GM21786 (cell line): ENCODE data around the gene WWTR1.

Experiments used
- ATAC-seq: cut with Tn5 transposase; IDR thresholded peaks from one replicate; pipeline ENCODE4 v1.9.1; 2021; ENCODE audit not compliant: unreplicated experiment

Gene WWTR1

DNA sequence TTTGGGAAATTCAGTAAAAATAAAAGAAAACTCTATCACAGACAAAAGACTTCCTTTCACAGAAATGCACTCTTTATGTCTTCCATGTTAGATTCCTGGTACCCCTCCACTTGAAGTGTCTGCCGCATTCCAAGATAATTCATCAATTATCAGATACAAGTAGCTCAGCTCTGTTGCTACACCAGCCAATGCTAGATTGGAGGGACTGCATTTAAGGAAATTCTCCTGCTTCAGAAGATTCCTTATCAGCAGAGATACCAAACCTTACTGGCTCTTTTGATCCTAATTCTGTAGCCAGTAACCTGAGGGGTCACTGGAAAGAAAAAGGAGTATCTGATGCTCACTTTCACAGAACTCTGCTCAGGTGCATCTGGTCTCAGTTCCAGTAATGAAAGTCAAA lies 119.5 kb downstream of the WWTR1 start:
- ATAC-seq, result no peak

DNA sequence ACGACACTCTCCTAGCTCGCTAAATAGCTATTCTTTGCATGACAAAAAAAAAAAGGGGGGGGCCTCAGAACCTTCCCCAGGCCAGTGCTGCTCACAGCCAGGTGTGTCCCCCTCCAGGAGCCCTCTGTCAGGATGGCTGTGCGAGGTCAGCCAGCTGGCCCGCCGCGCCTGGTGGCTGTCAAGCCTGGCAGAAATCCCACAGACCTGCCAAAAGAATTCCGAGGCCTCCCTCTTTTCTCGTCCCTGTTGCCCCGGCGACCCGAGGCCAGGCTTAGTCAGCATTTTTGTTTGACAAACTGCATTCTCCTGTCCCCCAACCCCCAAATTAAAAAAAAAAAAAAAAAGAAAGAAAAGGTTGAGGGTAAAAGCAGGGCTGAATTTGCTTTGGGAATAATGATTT lies 121.4 kb downstream of the WWTR1 start:
- no peak for ATAC-seq

DNA sequence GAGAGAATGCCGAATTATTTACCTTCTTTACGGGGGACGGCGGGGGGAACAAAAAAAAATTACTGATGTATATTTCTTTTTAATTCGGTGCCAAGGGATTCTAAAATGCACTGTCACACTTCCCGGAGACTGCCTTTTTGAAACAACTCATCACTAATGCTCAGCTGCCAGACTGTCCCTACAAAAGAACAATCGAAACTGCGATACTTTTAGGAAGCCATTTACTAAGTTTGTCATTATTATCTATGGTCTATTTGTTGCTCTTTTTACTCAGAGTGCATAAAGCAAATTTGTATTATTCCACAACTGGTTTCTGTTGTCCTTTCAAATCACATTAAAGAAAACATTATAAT lies 122.5 kb downstream of the WWTR1 start:
- no peak for ATAC-seq

DNA sequence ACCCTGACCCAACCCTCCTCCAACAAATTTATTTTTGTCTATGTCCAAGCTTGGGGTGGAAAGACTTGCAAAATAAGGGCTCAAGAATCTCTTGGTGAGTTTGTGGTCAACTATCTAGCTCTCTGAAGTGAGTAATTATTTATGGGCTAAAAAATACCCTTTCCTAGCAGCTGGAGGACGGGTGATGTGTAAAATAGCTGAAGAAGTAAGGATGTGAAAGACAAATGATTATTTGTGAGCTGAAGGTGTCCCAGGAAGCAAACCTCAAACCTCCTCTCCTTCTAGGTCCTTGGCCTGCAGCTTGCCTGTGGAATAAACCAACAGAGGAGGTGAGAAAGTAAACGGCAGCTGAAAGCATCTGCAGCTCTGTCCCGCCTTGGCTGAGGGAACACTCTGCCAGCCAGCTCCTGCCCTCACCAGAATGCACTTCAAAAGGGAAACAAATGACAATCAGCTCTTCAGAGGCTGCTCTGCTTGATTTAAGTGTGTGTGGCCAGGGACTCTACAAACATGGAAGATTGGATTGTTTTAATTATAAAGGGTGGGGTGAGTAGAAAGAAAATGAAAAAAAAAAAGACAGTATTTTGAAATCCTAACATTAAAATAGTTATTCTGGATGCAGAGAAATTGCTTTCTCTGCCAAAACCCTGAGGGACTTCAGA lies 123.0 kb downstream of the WWTR1 start:
- no peak for ATAC-seq

DNA sequence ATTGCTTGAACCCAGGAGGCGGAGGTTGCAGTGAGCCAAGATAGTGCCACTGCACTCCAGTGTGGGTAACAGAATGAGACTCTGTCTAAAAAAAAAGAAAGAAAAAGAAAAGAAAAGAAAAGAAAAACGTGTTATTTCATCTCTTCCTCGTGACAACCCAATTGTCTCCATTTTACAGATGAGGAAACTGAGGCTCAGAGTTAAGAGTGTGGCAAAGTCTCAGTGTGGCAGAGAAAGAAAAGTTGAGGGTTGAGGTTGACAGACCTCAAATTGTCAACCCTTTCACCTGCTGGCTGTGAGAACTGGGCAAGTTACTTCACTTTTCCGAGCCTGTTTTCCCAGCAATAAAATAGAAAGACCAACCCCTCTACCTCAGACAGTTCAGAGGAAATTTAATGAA lies 123.7 kb downstream of the WWTR1 start:
- ATAC-seq, result no peak

DNA sequence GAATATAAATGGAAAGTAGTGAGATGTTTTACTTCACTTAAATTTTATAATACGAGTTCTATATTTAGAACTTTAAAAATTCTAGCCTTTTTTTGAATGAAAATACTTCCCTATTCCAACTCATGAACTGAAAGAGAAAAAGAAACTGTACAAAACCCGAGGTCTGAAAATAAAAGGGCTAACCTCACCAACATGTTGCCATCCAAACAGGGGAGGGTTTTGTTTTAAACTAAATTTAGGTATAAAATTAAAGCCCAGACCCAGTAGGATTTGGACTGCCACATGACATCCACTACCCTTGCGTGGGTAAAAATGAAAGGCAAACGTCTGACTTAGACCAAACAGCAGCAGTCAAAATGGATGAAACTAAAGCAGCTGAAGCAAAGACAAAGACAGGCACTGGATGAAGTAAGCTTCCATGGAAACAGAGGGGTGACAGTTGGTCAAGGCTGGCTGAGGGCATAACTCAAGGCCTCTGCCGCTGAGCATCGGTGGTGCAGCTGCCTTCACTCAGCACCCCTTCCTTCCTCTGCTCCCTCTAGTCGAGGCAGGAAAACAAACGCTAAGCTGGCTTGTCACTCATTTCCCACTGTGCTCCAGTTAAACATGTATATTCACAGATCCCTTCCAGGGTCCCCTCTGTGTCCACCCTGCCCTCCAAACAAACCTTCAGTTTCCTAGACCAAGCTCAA lies 125.2 kb downstream of the WWTR1 start:
- ATAC-seq, result no peak

DNA sequence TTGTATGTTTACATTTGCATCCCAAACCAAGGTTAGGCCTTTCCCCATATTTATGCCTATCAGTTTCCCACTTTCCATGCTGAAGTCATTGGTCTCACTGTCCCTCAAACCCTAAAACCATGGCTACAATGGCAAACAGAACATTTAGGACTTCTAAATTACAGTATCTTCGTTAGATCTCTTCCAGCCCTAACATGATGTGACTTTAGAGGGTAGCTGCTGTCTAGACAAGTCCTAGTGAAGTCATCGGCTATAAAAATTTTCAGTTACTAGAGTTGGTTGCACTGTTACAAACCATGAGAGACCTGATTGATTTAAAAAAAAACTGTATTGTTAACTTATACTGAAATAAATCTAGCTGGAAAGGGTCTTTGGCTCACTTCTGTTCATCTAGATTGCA lies 128.7 kb downstream of the WWTR1 start:
- no peak for ATAC-seq

DNA sequence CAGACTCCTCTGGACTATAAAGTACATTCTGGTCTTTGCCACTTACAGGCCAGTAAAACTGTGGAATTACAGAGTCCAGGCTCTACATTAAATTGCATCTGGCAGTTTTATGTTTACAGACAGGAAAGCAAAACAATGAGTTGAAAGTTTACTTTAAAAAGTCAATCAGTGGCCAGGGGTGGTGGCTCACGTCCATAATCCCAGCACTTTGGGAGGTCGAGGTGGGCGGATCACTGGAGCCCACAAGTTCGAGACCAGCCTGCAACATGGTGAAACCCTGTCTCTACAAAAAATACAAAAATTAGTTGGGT lies 129.5 kb downstream of the WWTR1 start:
- no peak for ATAC-seq

DNA sequence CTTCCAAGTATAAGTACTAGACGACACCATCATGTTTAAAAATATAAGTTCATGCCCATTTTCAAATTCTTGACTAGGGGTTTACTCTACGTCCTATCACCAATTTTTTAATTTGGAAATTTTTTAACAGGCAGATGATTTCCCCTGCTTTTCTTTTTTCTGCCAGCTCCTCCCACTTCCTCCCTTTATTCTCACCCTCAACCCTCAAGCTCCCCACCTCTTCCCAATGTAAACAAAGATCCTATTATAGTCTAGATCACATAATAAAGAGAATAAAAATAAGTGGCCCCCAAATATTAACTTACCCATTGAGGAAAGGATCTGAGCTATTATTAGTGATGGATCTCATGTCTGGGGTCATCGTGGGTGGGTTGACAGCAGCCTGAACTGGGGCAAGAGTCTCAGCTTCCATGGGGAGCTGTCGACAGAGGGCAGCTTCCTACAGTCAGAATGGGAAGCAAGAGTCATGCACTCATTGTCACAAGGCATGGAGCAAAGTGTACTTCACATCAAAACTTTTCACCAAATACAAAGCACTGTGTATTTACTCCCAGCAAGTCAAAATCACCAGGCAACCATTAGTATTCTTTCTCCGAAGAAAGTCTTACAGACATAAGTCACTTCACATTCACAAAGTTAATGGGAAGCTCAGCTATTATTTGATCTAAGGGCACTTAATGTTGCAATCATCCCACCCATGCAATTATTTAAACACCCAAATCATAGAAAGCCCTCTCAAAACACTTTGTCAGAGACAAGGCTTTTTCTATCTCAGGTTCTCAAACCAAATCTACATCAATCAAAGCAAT lies 130.1 kb downstream of the WWTR1 start:
- no peak for ATAC-seq

DNA sequence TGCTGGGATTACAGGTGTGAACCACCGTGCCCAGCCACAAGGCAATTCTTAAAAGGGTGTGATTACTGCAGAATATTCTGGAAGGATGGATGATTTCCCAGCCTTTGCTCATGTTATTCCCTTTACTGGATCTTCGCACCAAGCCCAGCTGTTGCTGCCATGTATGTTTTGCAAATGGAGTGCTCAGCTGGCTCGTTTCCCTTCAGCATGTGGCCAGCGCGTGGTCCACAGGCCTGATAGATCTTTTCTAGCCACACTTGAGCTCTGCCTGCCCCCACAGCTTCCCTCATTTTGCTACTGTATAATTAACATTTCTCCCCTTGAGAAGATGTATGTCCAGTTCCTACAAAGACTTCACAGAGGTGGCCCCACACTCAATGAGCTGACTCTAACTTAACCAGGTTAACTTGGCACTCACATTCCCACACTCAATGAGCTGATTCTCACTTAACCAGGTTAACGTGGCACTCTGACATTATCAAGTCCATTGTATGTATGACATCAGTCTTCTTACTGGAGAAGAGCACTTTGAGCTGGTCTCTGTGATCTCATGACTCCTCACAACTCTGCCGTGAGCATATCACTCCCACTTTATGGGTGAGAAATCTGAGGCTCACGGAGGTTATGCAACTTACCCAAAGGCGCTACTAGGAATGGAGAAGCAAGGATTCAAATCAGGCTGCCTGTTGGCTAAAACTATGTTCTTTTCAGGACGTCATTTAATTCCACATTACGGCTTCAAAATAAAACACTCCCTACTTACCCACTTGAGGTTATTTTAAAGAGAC lies 134.1 kb downstream of the WWTR1 start:
- no peak for ATAC-seq

DNA sequence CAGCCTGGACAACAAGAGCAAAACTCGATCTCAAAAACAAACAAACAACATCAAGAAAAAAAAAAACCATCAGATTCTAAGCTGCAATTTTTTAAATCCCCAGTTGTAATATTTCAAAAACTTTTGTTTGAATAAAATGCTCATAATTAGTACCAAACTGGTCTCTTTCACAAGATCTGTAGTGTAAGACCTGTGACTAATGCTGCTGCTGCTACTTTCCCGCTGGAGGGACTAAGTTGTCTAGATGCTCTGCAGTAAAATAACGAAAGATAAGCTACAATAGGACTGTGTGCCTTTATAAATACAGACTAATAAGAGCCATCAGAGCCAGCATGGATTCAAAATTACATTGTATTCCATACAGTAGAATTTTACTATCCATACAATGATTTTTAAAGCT lies 137.9 kb downstream of the WWTR1 start:
- ATAC-seq, result no peak

DNA sequence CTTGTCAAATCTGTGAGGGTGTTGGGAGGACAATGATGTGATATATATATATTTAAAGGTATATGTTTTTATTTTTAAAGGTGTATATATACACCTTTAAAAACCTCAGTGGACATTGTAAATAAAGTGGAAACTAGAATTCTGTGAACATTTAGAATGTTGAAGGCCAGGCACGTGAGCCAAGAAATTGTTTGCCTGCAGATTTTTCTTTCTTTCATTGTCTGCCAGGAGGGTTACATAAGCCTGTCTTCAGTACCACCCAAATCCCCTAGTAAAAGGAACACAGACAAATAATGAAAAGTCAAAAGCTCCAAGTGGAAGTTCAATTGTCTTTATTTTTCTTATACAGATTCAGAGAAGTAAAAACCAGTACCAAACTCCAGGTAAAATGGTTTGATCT lies 140.9 kb downstream of the WWTR1 start:
- no peak for ATAC-seq

DNA sequence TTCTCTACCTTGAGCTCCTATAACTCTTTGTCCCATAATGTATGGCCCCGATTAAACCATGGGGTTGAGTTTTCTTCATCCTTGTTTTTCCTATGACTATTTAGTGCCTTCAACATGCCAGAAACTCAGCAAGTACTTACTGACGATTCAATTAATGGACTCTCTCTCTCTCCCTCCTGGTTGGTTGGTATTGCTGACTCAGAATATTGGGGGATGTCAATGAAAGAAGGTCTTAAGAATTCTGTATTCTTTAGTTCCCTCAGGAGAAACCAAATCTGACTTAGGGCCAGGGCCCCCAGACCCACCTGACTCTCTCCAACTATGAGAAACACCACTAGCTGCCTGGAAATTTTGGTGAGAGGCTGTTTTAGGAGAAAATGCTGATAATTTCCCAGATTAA lies 142.6 kb downstream of the WWTR1 start:
- no peak for ATAC-seq

DNA sequence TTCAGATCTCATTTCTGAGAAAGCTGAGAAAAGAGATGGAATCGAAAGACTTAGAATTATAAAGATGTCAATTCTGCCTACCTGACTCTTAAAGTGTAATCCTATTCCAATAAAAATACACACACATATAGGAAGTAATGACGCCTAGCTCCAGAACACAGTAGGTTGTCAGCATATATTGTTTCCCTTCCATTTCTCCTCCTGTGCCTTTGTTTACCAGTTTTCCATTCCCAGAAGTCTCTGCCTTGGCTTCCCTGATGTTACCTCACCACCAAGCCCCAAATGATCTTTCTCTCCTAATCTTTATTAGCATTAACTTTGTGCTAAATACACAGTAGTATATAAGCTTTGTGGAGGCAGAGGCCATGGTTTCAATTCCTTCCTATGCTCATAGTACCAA lies 143.4 kb downstream of the WWTR1 start:
- ATAC-seq, result no peak

DNA sequence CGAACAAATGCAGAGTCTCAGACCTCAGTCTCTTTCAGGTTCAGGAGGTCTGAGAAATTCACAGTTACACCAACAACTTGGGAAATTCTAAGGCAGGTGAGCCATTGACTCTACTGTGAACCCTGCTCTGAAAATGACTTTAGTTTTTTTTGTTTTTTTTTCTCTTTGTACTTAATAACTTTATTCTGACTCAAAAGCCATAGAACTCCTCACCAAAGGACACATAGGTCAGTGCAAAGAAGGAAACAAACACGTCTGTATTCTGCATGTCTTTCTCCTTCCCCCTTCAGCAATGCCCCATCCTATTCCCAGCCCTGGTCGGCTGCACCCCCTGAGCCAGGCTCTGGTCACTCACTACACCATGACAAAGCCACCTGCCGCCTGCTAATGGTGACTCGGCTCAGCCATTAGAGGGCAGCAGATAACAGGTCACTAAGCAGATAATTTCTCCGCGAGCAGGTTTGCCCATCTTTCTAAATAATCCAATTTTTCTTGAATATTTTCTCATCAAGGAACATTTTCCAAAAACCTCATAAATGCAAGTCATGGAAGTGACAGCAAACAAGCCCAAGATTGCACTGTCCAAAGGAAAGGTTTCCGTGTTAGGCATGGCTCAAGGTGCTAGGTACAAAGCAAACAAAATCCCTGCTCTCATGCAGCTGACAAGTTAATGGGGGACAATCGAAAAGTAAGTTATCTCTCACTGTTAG lies 145.6 kb downstream of the WWTR1 start:
- peak; percentile 71 for ATAC-seq

DNA sequence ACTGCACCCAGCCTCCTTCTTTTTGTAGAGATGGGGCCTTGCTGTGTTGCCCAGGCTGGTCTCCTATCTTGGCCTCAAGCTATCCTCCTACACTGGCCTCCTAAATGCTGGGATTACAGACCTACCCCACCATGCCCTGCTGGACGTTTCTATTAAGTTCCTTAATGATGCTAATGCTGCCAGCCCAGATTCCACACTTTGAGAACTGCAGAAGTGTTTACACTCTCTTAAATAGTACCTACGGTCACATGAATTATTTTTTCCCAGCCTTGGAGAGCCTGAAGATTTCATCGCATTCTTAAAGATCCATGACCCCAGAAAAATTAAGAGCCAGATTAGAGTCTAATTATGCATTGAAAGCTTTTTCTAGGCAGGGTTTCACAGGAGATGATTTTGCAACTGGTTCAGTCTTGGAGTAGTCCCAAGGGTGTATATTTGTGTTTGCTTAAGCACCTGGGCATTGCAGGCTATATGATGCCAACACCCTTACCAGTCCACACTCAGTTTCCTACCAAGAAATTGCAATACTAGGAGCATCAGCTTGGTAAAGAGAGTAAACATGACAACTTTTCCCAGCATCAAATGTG lies 146.7 kb downstream of the WWTR1 start:
- no peak for ATAC-seq

DNA sequence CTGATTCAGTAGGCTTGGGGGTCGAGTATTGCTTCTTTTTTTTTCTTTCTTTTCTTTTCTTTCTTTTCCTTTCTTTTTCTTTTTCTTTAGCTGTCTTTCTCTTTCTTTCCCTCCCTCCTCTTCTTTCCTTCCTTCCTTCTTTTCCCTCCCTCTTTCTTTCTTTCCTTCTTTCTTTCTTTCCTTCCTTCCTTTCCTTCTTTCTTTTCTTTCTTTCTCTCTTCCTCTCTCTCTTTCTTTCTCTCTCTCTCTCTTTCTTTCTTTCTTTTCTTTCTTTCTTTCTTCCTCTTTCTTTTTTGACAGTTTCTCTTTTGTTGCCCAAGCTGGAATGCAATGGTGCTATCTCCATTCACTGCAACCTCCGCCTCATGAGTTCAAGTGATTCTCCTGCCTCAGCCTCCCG lies 147.3 kb downstream of the WWTR1 start:
- no peak for ATAC-seq

DNA sequence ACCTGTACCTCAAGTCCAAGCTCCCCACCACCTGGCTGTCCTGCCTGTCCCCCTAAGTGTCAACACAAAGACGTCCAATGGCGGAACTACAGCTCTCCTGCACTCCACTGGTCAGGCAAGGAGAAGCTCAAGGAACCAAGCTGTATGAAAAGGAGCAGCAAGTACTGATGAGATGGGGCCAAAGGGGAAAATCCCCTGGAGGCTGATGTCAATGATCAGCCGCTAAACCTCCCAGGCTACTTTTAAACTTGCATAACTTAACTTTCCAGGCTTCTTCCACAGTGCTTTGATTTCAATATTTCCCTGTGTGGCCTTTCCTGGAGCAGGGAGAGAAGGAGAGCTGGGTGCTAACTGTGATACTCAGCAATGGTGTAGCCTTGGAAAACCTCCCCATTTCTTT lies 148.3 kb downstream of the WWTR1 start:
- ATAC-seq, result no peak

DNA sequence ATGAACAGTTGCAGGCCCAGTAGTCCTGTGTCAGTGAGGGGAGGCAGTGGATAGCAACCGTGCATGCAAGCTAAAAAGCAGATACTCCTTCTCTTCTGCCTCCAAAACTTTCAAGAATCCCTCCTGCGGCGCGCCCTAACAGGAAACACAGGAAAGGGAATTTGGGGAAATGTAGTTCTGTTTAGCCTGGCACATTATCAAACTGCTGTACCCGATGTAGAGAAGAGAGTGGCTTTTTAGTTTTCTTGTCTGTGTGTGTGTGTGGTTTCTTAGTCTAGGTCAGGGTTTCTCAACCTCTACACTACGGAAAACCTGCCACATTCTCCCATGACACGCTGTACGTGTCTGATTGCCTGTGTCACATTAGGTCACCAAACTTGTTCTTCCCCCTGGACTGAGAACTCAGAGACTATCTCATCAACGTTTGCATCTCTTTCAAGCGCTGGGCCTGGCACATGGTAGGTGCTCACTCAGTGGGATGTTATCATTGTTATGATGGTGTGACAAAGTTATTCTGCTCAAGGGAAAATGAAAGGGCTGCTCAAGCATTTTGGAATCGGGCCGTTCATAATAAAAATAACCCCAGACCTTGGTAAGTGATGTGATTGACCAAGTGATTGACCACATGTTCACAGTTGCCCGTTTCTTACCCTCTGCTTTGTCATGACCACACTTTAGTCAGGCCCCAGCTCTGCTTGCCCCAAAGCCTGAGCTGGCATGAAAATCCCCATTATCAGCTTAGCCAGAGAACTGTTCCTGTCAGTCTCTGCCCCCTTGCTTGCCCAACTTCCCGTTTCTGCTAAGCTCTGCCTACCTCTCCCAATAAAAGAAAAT lies 150.1 kb downstream of the WWTR1 start:
- ATAC-seq, result no peak

DNA sequence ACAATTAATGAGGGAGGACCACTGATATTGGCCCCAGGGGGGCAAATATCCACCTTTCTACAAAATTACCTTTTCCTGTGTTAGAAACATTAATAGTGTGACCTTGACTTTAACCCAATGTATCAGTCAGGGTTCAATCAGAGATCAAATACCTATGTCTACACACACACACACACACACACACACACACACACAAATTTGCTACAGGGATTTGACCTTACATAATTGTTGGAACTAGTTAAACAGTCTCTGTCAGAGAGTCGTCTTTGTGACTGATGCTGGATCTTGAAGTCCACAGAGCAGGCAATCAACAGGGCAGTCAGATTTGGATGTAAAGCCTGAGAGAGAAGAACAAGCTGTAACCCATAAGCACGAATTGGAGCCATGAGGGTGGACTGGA lies 150.9 kb downstream of the WWTR1 start:
- no peak for ATAC-seq
